ENCODE data around the gene PRELP.

- no peak for TF ChIP-seq POLR2A (IDR thresholded peaks at IDR 0.05; ENCODE audit: extremely low read depth, insufficient read length)
- no peak for TF ChIP-seq CTCF (IDR thresholded peaks at IDR 0.05; ENCODE audit: low read depth, low read length)
These were observed 10.3 kb upstream of the PRELP start for GRCh38 chr1:203465146-203465798.

All from NB4 (cell line).